Activated B cell treated with CpG ODN at 0.5 μM for 24 hours (primary cell): Measurements from ENCODE around the gene ANKRD11. TPM values are rescaled to one million over a fixed set of nuclear protein-coding genes. Genes with fewer than 3 reads are reported as not detected.

Experiments
- ATAC-seq: fragments of 200-7000 bp; cut with Tn5 transposase; one replicate; pipeline ENCODE4 v1.10.0; 2021; ENCODE audit warnings: low read depth, mild to moderate bottlenecking, moderate library complexity
- CTCF ChIA-PET: fragments of 350-600 bp; sonication (Branson Sonifier 250); formaldehyde crosslinking; loops from one replicate; lab custom pipeline; 2021; ENCODE audit warnings: antibody characterized with exemption; lab: Charles Lee
- POLR2A ChIA-PET: fragments of 350-600 bp; sonication (Branson Sonifier 250); formaldehyde crosslinking; loops from one replicate; lab custom pipeline; 2021; ENCODE audit warnings: antibody characterized with exemption; lab: Charles Lee
- DNase-seq: peaks from one replicate; pipeline ENCODE4 v3.0.0; 2022
- H3K27ac Mint-ChIP-seq: one replicate; pipeline ENCODE4 v1.8.0; 2020; ENCODE audit warnings: mixed read lengths
- H3K27me3 Mint-ChIP-seq: one replicate; pipeline ENCODE4 v1.8.0; 2021; ENCODE audit warnings: mixed read lengths
- H3K36me3 Mint-ChIP-seq: one replicate; pipeline ENCODE4 v1.8.0; 2021; ENCODE audit warnings: low read depth, mixed read lengths
- H3K4me1 Mint-ChIP-seq: one replicate; pipeline ENCODE4 v1.8.0; 2021; ENCODE audit warnings: mixed read lengths
- H3K4me3 Mint-ChIP-seq: one replicate; pipeline ENCODE4 v1.8.0; 2020; ENCODE audit warnings: mild to moderate bottlenecking, mixed read lengths
- H3K9me3 Mint-ChIP-seq: one replicate; pipeline ENCODE4 v1.8.0; 2020; ENCODE audit warnings: mixed read lengths
- intact Hi-C: fragments of 100-400 bp; cut with micrococcal nuclease; formaldehyde crosslinking; loops from one replicate; pipeline ENCODE4 v1.15.1; 2024
- total RNA-seq: library from RNA; stranded (reverse); gene quantifications from 2 replicates; pipeline ENCODE4 v1.2.3, GENCODE V29; 2022
- TF ChIP-seq, protein P1 (sequence below): fragments of 200-600 bp; IDR thresholded peaks from one replicate; pipeline ENCODE4 v1.8.0; 2022; ENCODE audit warnings: antibody characterized with exemption, mild to moderate bottlenecking

The ANKRD11 gene
- total RNA-seq, 1 donor from 2014 or later = 243 TPM

DNA sequence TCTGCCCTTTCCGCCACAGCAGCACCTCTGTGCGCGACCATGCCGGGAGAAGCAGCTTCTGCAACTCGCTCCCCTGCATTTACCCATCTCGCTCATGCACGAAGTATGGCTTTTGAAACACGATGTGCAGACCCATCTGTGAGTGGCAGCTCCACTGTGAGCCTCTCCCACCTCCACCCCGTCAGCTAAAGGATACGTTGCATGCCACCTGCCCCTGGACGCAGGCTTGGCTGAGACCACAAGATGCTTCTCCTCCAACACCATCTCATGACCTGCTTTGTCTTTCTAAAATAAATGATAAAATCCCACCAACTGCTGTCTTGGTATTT is 172.0 kb downstream of the ANKRD11 start:
- Mint-ChIP-seq H3K36me3 (peaks cover 42% of the 10 kb centered on the region), H3K4me3 (no peak overlapping the region), H3K9me3 (no peaks in the 10 kb centered on the region), H3K4me1 (peaks cover 92% of the 10 kb centered on the region), H3K27ac (no peak overlapping the region), H3K27me3 (no peaks in the 10 kb centered on the region)
- POLR2A ChIA-PET = interaction anchor here (0.6 kb wide), 1 partner anchor 199 kb away, joined by 3 read pairs; no protein-coding TSS in a partner anchor
- intact Hi-C loops = loop anchor here (5.0 kb wide), 1 partner anchor 239 kb away; no protein-coding TSS in a partner anchor
- ATAC-seq (no peak), DNase-seq (no peak)
- CTCF ChIA-PET = no interaction called here
- TF ChIP-seq, protein P1, sequence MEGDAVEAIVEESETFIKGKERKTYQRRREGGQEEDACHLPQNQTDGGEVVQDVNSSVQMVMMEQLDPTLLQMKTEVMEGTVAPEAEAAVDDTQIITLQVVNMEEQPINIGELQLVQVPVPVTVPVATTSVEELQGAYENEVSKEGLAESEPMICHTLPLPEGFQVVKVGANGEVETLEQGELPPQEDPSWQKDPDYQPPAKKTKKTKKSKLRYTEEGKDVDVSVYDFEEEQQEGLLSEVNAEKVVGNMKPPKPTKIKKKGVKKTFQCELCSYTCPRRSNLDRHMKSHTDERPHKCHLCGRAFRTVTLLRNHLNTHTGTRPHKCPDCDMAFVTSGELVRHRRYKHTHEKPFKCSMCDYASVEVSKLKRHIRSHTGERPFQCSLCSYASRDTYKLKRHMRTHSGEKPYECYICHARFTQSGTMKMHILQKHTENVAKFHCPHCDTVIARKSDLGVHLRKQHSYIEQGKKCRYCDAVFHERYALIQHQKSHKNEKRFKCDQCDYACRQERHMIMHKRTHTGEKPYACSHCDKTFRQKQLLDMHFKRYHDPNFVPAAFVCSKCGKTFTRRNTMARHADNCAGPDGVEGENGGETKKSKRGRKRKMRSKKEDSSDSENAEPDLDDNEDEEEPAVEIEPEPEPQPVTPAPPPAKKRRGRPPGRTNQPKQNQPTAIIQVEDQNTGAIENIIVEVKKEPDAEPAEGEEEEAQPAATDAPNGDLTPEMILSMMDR = no peak

DNA sequence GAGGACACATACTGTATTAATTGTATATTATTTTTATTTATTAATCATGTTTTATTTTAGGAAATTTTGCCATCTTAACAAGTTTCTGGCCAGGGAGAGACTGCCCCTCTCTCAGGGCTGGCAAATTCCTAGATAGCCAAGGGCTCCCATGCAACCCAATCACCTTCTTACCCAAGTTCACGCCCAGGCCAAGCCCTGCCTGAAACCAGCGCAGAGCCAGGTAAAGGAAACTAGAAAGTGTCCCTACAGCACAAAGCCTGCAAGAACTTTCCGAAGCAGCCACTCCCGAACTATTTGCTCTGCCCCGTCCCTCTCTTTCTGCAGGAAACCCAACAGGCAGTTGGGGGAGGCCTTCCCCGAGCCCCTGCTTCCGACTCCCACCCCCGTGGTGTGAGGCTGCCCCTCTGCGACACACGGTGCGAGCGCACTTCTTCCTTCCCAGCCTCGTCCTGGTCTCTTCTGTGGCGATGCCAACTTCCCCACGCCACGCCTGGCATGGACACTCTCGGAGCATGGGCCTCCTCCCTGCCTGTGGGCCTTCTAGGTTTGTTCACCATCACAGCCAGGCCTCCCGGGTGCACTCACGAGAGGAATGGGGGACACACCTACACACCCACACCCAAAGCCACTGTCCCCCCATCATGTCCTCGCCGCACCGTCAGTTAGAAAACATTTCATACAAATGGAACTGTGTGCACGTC is 172.5 kb downstream of the ANKRD11 start:
- H3K9me3 Mint-ChIP-seq = no peaks in the 10 kb centered on the region
- no peak for DNase-seq
- TF ChIP-seq, protein P1 = no peak
- peaks cover 47% of the 10 kb centered on the region for H3K36me3 Mint-ChIP-seq
- H3K27me3 Mint-ChIP-seq = no peaks in the 10 kb centered on the region
- ATAC-seq = no peak
- intact Hi-C loops = loop anchor here (5.0 kb wide), 1 partner anchor 239 kb away; no protein-coding TSS in a partner anchor
- peak overlapping the region; percentile 56 for H3K27ac Mint-ChIP-seq
- peaks cover 93% of the 10 kb centered on the region for H3K4me1 Mint-ChIP-seq
- ChIA-PET CTCF (no interaction called here), POLR2A (interaction anchor here (0.5 kb wide), 1 partner anchor 115 kb away, joined by 3 read pairs; no protein-coding TSS in a partner anchor)
- H3K4me3 Mint-ChIP-seq = no peak overlapping the region

GRCh38 chr16:89317101-89317671 is 173.2 kb downstream of the ANKRD11 start:
- no peaks in the 10 kb centered on the region for H3K27me3 Mint-ChIP-seq
- intact Hi-C loops = loop anchor here (5.0 kb wide), 1 partner anchor 240 kb away; no protein-coding TSS in a partner anchor
- TF ChIP-seq, protein P1 = no peak
- ChIA-PET CTCF (no interaction called here), POLR2A (interaction anchor here (0.5 kb wide), 2 partner anchors 116 to 215 kb away, joined by 3 read pairs; no protein-coding TSS in a partner anchor)
- no peak overlapping the region for H3K27ac Mint-ChIP-seq
- H3K36me3 Mint-ChIP-seq = peaks cover 51% of the 10 kb centered on the region
- ATAC-seq = no peak
- DNase-seq = no peak
- H3K4me3 Mint-ChIP-seq = no peak overlapping the region
- H3K9me3 Mint-ChIP-seq = no peaks in the 10 kb centered on the region
- peaks cover 88% of the 10 kb centered on the region for H3K4me1 Mint-ChIP-seq

DNA sequence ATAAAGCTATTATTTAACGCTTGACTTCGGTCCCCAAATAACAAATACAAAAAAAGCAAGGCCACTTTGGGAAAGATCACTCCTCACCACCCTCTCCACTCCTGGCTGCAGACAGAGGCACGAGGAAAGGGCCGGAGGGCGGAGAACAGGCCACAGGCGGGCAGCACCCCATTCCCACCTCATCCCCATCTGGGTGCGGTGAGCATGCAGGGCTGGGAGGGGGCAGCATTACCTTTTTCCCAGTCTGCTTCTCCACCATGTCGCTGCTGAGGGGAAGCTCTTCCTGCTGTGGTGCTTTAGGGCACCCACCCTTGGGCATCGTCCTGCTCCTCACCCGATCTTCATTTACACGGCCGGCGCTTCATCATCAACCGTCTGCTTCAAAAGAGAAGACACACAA is 173.7 kb downstream of the ANKRD11 start:
- POLR2A ChIA-PET = interaction anchor here (0.5 to 1.1 kb wide), 4 partner anchors 22 to 216 kb away, joined by 3 to 10 read pairs (median 3); partner anchors contain the start of gene ANKRD11
- TF ChIP-seq, protein P1 = no peak
- H3K4me1 Mint-ChIP-seq = peaks cover 83% of the 10 kb centered on the region
- CTCF ChIA-PET = no interaction called here
- ATAC-seq (no peak), DNase-seq (no peak)
- no peak overlapping the region for H3K4me3 Mint-ChIP-seq
- intact Hi-C loops = loop anchor here (5.0 kb wide), 1 partner anchor 241 kb away; no protein-coding TSS in a partner anchor
- H3K27me3 Mint-ChIP-seq = no peaks in the 10 kb centered on the region
- H3K36me3 Mint-ChIP-seq = peaks cover 51% of the 10 kb centered on the region
- H3K9me3 Mint-ChIP-seq = no peaks in the 10 kb centered on the region
- H3K27ac Mint-ChIP-seq = peak overlapping the region; percentile 46
